ENCODE results near the gene NFE2L2.

DNA sequence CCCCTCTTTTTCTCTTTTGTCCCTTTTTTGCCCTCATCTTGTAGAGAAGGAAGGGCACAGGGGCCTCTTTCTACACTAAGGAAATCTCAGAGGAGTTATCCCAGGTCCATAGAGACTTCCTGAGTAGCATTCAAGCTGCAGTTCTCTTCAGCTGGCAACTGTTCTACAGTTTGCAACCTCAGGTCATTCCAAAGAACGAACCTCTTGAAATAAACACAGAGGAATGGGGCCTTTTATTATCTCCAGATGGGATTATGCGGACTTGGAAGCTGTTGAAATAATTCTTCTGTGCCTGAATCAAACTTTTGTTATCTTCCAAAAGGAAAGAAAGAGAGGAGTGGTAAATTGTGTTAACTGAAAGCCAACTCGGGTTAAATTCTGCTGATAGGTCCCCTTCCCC, 31.0 kb upstream of the NFE2L2 start:
- TF ChIP-seq, protein P1, sequence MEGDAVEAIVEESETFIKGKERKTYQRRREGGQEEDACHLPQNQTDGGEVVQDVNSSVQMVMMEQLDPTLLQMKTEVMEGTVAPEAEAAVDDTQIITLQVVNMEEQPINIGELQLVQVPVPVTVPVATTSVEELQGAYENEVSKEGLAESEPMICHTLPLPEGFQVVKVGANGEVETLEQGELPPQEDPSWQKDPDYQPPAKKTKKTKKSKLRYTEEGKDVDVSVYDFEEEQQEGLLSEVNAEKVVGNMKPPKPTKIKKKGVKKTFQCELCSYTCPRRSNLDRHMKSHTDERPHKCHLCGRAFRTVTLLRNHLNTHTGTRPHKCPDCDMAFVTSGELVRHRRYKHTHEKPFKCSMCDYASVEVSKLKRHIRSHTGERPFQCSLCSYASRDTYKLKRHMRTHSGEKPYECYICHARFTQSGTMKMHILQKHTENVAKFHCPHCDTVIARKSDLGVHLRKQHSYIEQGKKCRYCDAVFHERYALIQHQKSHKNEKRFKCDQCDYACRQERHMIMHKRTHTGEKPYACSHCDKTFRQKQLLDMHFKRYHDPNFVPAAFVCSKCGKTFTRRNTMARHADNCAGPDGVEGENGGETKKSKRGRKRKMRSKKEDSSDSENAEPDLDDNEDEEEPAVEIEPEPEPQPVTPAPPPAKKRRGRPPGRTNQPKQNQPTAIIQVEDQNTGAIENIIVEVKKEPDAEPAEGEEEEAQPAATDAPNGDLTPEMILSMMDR (IDR thresholded peaks at IDR 0.05) = no peak
- TF ChIP-seq ZFX (IDR thresholded peaks at IDR 0.05; ENCODE audit: borderline replicate concordance) = no peak

Measured in 22Rv1 (cell line).